K562 (cell line): ENCODE measurements around the gene GUK1. TPM values are rescaled to one million over a fixed set of nuclear protein-coding genes. Genes with fewer than 3 reads are reported as not detected.

Source experiments
- BRD4 ChIP-seq: fragments of 200-600 bp; sonication (generic); IDR thresholded peaks from 2 replicates; pipeline ENCODE4 v1.6.1; 2017; ENCODE audit warnings: inconsistent platforms
- BRD9 ChIP-seq: fragments of 450-650 bp; IDR thresholded peaks from 2 replicates; pipeline ENCODE4 v1.6.1; 2018; ENCODE audit warnings: low read depth; ENCODE audit not compliant: partially characterized antibody
- EHMT2 ChIP-seq: fragments of 450-650 bp; IDR thresholded peaks from 2 replicates; pipeline ENCODE4 v1.6.1; 2018; ENCODE audit warnings: antibody characterized with exemption
- FOXJ2 ChIP-seq: fragments of 200-800 bp; sonication (Bioruptor generic); IDR thresholded peaks from 2 replicates; pipeline ENCODE4 v1.6.1; 2016; ENCODE audit warnings: missing genetic modification characterization, missing compliant biosample characterization
- FOXK1 ChIP-seq: sonication (generic); formaldehyde crosslinking; IDR thresholded peaks from 2 replicates; pipeline ENCODE4 v1.8.0; 2022; ENCODE audit warnings: missing genetic modification reagents, mild to moderate bottlenecking, borderline replicate concordance
- FOXP1 ChIP-seq: sonication (generic); formaldehyde crosslinking; IDR thresholded peaks from 2 replicates; pipeline ENCODE4 v1.8.0; 2022; ENCODE audit warnings: mild to moderate bottlenecking, missing genetic modification reagents
- HDAC2 ChIP-seq: fragments of 450-650 bp; IDR thresholded peaks from 2 replicates; pipeline ENCODE4 v1.6.1; 2016; ENCODE audit warnings: mild to moderate bottlenecking
- ILK ChIP-seq: fragments of 450-650 bp; IDR thresholded peaks from 2 replicates; pipeline ENCODE4 v1.6.1; 2016; ENCODE audit warnings: missing genetic modification characterization, low read depth, mild to moderate bottlenecking, missing compliant biosample characterization, moderate library complexity, borderline replicate concordance
- JUN ChIP-seq, 2 experiments: sonication (generic) in 1 of 2; formaldehyde crosslinking in 1 of 2; IDR thresholded peaks; 2 replicates each; pipeline versions ENCODE4 v1.6.1 to v1.8.0; 2012 to 2022; ENCODE audit warnings: borderline replicate concordance in 2 of 2, mild to moderate bottlenecking in 2 of 2, improper control_type of control experiment in 1 of 2, low read depth in 1 of 2, low read length in 1 of 2, missing genetic modification reagents in 1 of 2
- KAT2B ChIP-seq: IDR thresholded peaks from one replicate; pipeline ENCODE4 v1.6.1; 2012; ENCODE audit warnings: low read depth, mild to moderate bottlenecking, control low read depth, inconsistent platforms, low read length, moderate library complexity
- KLF16 ChIP-seq: IDR thresholded peaks from 2 replicates; pipeline ENCODE4 v1.6.1; 2016; ENCODE audit warnings: antibody characterized with exemption
- MAFF ChIP-seq: IDR thresholded peaks from 2 replicates; pipeline ENCODE4 v1.6.1; 2012; ENCODE audit warnings: low read length, improper control_type of control experiment
- MCM3 ChIP-seq: fragments of 450-650 bp; IDR thresholded peaks from 2 replicates; pipeline ENCODE4 v1.6.1; 2016
- MTA2 ChIP-seq: fragments of 450-650 bp; IDR thresholded peaks from 2 replicates; pipeline ENCODE4 v1.6.1; 2016; ENCODE audit warnings: low read depth
- NR2C1 ChIP-seq, 2 experiments: fragments of 450-650 bp; IDR thresholded peaks; 2 replicates each; pipeline ENCODE4 v1.6.1; 2017; ENCODE audit warnings: mild to moderate bottlenecking in 2 of 2, antibody characterized with exemption in 1 of 2, inconsistent platforms in 1 of 2, missing compliant biosample characterization in 1 of 2, missing genetic modification characterization in 1 of 2
- PPARD ChIP-seq: fragments of 250-450 bp; sonication (Bioruptor Pico); IDR thresholded peaks from 2 replicates; pipeline ENCODE4 v1.8.0; 2022; ENCODE audit warnings: inconsistent platforms, mild to moderate bottlenecking, moderate library complexity
- PTTG1 ChIP-seq: fragments of 450-650 bp; IDR thresholded peaks from 2 replicates; pipeline ENCODE4 v1.6.1; 2016; ENCODE audit warnings: low read depth, mild to moderate bottlenecking, missing genetic modification characterization, missing compliant biosample characterization
- RBM34 ChIP-seq: fragments of 200-400 bp; formaldehyde crosslinking; IDR thresholded peaks from 2 replicates; pipeline ENCODE4 v1.6.1; 2018; ENCODE audit warnings: low read length, borderline replicate concordance; ENCODE audit not compliant: insufficient read depth
- SAP30 ChIP-seq: fragments of 200-600 bp; sonication (generic); IDR thresholded peaks from 2 replicates; pipeline ENCODE4 v1.6.1; 2012; ENCODE audit warnings: borderline replicate concordance, low read depth, mild to moderate bottlenecking, moderate library complexity, low read length, control low read depth, inconsistent platforms; ENCODE audit not compliant: insufficient read depth, poor library complexity, severe bottlenecking
- ZNF140 ChIP-seq: fragments of 250-450 bp; sonication (Bioruptor Pico); IDR thresholded peaks from 2 replicates; pipeline ENCODE4 v1.8.0; 2021; ENCODE audit warnings: moderate library complexity, mild to moderate bottlenecking, inconsistent platforms
- ZNF57 ChIP-seq: fragments of 450-650 bp; formaldehyde crosslinking; IDR thresholded peaks from 2 replicates; pipeline ENCODE4 v1.4.0; 2020; ENCODE audit warnings: mild to moderate bottlenecking, moderate library complexity
- polyA plus RNA-seq, 8 experiments: library from polyadenylated mRNA; depleted of rRNA in 4 of 8; stranded (reverse) in 5 of 8; unstranded in 3 of 8; fragments of >200 nt; fragmentation: Nextera tagmentation in 2 of 8; fragmentation: Illumina TruSeq in 1 of 8; extraction: Ambion mirVana in 2 of 8; extraction: Trizol in 1 of 8; gene quantifications; 2 replicates each; pipeline versions ENCODE4 v1.2.1 to v1.2.3, GENCODE V29; 2011 to 2014; ENCODE audit warnings: inconsistent platforms in 1 of 8, missing spikeins in 1 of 8
- total RNA-seq, 7 experiments: library from RNA; depleted of rRNA in 6 of 7; stranded (reverse); fragments of >200 nt in 6 of 7; fragmentation: Illumina TruSeq in 2 of 7; extraction: Trizol in 2 of 7; gene quantifications; 2 replicates each; pipeline versions ENCODE4 v1.2.1 to v1.2.3, GENCODE V29; 2011 to 2021; ENCODE audit warnings: low replicate concordance in 1 of 7
- TF ChIP-seq, protein P1 (sequence below): fragments of 250-450 bp; sonication (Bioruptor Pico); IDR thresholded peaks from 2 replicates; pipeline ENCODE4 v1.4.0; 2020; ENCODE audit warnings: mild to moderate bottlenecking
- TF ChIP-seq, protein P2 (sequence below): fragments of 450-650 bp; formaldehyde crosslinking; IDR thresholded peaks from 2 replicates; pipeline ENCODE4 v1.4.0; 2022; ENCODE audit warnings: missing genetic modification characterization
- TF ChIP-seq, protein P3 (sequence below): fragments of 450-650 bp; formaldehyde crosslinking; IDR thresholded peaks from 2 replicates; pipeline ENCODE4 v1.4.0; 2020; ENCODE audit warnings: mild to moderate bottlenecking, moderate library complexity

GUK1 gene
- total and polyA plus RNA-seq, 9 of the 15 experiments (the other 6 are each of a cell fraction or from before 2014, with no cell fraction given) = 7.0 to 331 (median 132) TPM

DNA sequence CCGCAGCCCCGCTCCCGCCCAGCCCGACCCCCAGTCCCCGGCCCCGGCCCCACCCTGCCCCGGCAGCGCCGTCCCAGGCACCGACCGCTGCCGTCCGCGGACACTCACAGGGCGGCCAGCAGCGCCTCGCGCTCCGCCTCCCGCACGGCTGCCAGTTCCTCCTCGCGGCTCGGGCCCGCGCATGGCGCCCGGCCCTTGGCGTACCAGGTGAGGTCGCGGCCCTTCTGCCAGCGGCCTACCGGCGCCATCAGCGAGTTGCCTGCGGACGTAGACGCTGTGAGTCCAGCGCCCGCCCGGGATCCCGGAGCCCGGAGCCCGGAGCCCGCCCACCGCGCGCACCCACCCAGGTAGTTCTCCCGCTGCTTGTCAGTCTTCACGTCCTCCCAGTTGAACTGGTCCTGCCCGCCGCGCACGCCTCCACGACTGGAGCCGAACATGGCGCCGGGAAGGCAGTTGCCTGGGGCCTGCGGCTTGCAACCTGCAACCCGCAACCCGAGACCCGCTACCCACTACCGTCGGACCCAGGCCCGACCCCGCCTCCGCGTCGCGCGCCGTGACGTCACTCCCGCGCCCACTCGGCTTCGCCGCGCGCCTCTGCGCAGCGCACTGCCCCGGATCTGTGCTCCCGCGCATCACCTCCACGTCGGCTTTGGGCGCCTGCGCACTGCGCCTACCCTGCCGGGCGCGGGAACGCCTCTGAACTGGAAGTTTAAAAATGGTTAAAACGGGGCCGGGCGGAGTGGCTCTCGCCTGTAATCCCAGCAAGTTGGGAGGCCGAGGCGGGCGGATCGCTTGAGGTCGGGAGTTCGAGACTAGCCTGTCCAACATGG is 37.1 kb upstream of the GUK1 start, which contains the start of gene C1orf35 (continued):
- TF ChIP-seq, protein P1, sequence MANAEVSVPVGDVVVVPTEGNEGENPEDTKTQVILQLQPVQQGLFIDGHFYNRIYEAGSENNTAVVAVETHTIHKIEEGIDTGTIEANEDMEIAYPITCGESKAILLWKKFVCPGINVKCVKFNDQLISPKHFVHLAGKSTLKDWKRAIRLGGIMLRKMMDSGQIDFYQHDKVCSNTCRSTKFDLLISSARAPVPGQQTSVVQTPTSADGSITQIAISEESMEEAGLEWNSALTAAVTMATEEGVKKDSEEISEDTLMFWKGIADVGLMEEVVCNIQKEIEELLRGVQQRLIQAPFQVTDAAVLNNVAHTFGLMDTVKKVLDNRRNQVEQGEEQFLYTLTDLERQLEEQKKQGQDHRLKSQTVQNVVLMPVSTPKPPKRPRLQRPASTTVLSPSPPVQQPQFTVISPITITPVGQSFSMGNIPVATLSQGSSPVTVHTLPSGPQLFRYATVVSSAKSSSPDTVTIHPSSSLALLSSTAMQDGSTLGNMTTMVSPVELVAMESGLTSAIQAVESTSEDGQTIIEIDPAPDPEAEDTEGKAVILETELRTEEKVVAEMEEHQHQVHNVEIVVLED (CRISPR knock-in tag) = peak; percentile 96
- TF ChIP-seq, protein P2, sequence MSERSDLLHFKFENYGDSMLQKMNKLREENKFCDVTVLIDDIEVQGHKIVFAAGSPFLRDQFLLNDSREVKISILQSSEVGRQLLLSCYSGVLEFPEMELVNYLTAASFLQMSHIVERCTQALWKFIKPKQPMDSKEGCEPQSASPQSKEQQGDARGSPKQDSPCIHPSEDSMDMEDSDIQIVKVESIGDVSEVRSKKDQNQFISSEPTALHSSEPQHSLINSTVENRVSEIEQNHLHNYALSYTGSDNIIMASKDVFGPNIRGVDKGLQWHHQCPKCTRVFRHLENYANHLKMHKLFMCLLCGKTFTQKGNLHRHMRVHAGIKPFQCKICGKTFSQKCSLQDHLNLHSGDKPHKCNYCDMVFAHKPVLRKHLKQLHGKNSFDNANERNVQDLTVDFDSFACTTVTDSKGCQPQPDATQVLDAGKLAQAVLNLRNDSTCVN = no peak
- TF ChIP-seq ZNF140 (CRISPR knock-in tag) (no peak), NR2C1 (IDR thresholded peaks at IDR 0.05) (peak; percentile 48), NR2C1 (tag; IDR thresholded peaks at IDR 0.05) (peak; percentile 52; the same call in 1 of the 2 replicates), JUN (IDR thresholded peaks at IDR 0.05; ENCODE audit: borderline replicate concordance, low read depth, low read length) (peak; percentile 71), JUN (CRISPR knock-in tag; IDR thresholded peaks at IDR 0.05; ENCODE audit: borderline replicate concordance) (peak; percentile 91; the same call in 1 of the 2 replicates), SAP30 (peak; percentile 75), BRD4 (no peak), FOXJ2 (tag) (no peak), FOXK1 (CRISPR knock-in tag) (peak; percentile 86; the same call in 1 of the 2 replicates), ILK (no peak), MAFF (no peak), KLF16 (no peak), BRD9 (no peak), FOXP1 (CRISPR knock-in tag) (peak; percentile 96; the same call in 1 of the 2 replicates), PTTG1 (no peak), MTA2 (no peak), ZNF57 (CRISPR knock-in tag) (no peak), RBM34 (0 out of 2 replicates have a peak, but pooled peaks have one; percentile 76), HDAC2 (no peak; the same call in 1 of the 2 replicates), PPARD (CRISPR knock-in tag) (no peak), MCM3 (no peak), KAT2B (no peak), EHMT2 (no peak)
- TF ChIP-seq, protein P3, sequence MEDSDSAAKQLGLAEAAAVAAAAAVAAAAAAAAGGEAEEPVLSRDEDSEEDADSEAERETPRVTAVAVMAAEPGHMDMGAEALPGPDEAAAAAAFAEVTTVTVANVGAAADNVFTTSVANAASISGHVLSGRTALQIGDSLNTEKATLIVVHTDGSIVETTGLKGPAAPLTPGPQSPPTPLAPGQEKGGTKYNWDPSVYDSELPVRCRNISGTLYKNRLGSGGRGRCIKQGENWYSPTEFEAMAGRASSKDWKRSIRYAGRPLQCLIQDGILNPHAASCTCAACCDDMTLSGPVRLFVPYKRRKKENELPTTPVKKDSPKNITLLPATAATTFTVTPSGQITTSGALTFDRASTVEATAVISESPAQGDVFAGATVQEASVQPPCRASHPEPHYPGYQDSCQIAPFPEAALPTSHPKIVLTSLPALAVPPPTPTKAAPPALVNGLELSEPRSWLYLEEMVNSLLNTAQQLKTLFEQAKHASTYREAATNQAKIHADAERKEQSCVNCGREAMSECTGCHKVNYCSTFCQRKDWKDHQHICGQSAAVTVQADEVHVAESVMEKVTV = no peak
